ENCODE data around the gene SIPA1L3. TPM values are rescaled to one million over a fixed set of nuclear protein-coding genes. Genes with fewer than 3 reads are reported as not detected.

The SIPA1L3 gene
- total RNA-seq, 1 donor from 2014 or later = 3.4 TPM

DNA sequence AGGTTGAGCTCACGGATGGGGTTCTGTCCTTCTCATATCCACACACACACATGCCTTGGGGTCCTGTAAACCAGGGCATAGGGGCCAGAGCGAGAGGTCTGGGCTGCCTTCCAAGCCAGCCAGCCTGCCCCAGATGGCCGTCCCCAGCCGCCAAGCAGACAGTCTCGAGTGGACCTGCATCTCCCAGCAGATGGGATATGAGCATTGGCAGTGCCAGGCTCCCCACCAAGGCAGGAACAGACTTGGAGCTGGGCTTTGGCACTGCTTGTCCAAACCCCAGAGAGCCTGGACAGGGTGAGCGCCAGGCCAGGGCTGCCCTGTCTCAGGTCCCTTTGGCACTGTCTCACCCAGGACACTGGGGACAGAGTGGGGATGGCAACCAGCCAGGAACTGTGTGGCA lies 186.6 kb downstream of the SIPA1L3 start:
- Histone ChIP-seq H3K36me3 (ENCODE audit: control insufficient read depth, insufficient read depth, low read length) (peaks cover 2% of the 10 kb centered on the region), H3K4me3 (ENCODE audit: low read depth, low read length) (no peak overlapping the region), H3K27me3 (ENCODE audit: control insufficient read depth, insufficient read depth, low read length) (no peaks in the 10 kb centered on the region)
- DNase-seq (ENCODE audit: low read depth) (no peak), FAIRE-seq (no peak)
- TF ChIP-seq, protein P1, sequence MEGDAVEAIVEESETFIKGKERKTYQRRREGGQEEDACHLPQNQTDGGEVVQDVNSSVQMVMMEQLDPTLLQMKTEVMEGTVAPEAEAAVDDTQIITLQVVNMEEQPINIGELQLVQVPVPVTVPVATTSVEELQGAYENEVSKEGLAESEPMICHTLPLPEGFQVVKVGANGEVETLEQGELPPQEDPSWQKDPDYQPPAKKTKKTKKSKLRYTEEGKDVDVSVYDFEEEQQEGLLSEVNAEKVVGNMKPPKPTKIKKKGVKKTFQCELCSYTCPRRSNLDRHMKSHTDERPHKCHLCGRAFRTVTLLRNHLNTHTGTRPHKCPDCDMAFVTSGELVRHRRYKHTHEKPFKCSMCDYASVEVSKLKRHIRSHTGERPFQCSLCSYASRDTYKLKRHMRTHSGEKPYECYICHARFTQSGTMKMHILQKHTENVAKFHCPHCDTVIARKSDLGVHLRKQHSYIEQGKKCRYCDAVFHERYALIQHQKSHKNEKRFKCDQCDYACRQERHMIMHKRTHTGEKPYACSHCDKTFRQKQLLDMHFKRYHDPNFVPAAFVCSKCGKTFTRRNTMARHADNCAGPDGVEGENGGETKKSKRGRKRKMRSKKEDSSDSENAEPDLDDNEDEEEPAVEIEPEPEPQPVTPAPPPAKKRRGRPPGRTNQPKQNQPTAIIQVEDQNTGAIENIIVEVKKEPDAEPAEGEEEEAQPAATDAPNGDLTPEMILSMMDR (IDR thresholded peaks at IDR 0.05; ENCODE audit: insufficient read depth, low read length, severe bottlenecking) = no peak

DNA sequence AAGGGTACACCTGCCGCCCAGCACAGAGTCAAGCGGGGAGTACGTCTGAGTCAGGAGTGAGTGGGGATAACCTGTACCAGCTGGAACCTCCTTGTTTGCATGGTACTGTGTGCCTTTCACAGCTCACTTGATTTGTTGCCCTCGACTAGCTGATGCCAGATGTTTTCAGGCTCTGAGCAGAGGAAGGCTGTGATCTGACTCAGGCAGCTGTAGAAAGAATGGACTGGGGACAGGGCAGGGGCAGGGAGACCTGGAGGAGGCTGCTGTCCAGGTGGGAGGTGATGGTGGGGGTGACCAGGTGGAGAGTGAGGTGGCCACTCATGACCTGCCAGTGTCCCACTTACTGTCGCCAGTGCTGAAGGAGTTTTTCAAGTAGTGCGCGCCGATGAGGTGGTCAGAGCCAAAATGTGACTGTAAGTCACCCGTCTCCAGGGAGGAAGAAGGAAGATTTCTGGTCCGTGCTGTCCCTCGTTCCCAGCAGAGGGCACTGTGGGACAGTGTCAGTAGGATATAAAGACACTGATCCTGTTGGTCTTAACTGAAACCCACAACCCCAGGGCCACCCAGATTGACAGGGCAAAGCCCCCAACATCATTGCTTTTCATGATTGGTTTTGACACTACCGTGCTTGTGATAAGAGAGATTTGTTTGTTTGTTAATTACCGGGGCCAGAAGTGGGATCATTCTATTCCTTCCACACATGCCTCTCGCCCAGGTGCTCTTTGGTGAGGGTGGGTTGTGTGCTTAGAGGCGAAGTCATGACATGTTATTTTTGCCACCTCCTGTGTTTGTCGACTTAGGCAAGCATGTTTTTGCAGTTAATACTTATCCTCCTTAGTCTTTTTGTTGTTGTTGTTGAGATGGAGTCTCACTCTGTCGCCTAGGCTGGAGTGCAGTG lies 188.7 kb downstream of the SIPA1L3 start:
- peak; percentile 52 for FAIRE-seq
- TF ChIP-seq, protein P1 (IDR thresholded peaks at IDR 0.05; ENCODE audit: insufficient read depth, low read length, severe bottlenecking) = peak; percentile 80
- H3K27me3 ChIP-seq (ENCODE audit: control insufficient read depth, insufficient read depth, low read length) = no peaks in the 10 kb centered on the region
- H3K4me3 ChIP-seq (ENCODE audit: low read depth, low read length) = no peak overlapping the region
- peaks cover 10% of the 10 kb centered on the region for H3K36me3 ChIP-seq (ENCODE audit: control insufficient read depth, insufficient read depth, low read length)
- peak; percentile 61 for DNase-seq (ENCODE audit: low read depth)

DNA sequence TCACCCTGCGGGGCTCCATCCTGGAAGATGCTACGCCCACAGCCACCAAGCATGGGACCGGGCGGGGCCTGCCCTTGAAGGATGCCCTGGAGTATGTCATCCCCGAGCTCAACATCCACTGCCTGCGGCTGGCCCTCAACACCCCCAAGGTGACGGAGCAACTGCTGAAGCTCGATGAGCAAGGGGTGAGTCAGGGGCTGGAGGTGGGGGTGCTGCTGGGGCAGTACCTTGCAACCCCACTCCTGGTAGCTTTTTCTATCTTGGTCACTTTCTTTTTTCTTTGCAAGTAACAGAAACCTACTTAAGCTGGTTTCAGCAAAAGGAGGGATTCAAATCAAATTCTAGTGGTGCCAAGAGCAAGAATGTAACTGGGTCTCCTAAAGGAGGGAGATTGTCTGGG lies 193.0 kb downstream of the SIPA1L3 start:
- FAIRE-seq (no peak), DNase-seq (ENCODE audit: low read depth) (no peak)
- TF ChIP-seq, protein P1 (IDR thresholded peaks at IDR 0.05; ENCODE audit: insufficient read depth, low read length, severe bottlenecking) = no peak
- Histone ChIP-seq H3K4me3 (ENCODE audit: low read depth, low read length) (no peak overlapping the region), H3K36me3 (ENCODE audit: control insufficient read depth, insufficient read depth, low read length) (peaks cover 8% of the 10 kb centered on the region), H3K27me3 (ENCODE audit: control insufficient read depth, insufficient read depth, low read length) (no peaks in the 10 kb centered on the region)

DNA sequence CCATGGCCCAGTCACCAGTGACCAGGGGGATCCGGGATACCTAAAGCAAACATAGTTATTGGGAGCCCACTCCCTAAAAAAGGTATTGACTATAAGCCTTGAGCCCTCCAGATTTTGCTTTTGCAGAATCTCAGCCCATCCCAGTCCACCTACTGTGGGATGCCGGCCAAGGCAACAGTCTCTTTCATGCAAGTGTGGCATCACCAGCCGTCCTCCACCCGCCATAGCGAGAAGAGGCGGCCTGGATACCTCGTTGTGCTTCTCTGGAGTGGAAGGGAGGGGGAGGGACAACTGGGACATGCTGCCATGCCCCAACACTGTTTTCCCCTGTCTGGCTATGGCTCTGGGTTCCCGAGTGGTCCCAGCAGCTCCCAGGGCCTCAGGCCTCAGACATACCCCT lies 193.6 kb downstream of the SIPA1L3 start:
- no peaks in the 10 kb centered on the region for H3K27me3 ChIP-seq (ENCODE audit: control insufficient read depth, insufficient read depth, low read length)
- peaks cover 8% of the 10 kb centered on the region for H3K36me3 ChIP-seq (ENCODE audit: control insufficient read depth, insufficient read depth, low read length)
- no peak overlapping the region for H3K4me3 ChIP-seq (ENCODE audit: low read depth, low read length)
- FAIRE-seq = no peak
- TF ChIP-seq, protein P1 (IDR thresholded peaks at IDR 0.05; ENCODE audit: insufficient read depth, low read length, severe bottlenecking) = no peak
- DNase-seq (ENCODE audit: low read depth) = no peak

DNA sequence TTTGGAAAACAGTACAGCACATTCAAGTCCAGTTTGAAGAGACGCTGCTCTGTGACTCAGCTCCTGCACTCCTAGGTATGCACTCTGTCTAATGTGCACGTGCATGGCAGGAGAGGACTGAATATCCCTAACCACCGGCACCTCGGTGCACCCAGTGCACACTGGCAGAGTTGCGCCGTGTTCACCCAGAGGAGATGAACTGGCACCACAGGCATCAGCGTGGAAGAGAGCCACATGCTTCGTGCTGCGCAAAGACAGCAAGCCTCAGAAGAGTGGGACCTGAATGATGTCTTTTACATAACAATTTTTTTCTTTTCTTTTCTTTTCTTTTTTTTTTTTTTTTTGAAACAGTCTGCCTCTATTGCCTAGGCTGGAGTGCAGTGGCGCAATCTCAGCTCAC lies 194.7 kb downstream of the SIPA1L3 start:
- Histone ChIP-seq H3K4me3 (ENCODE audit: low read depth, low read length) (no peak overlapping the region), H3K36me3 (ENCODE audit: control insufficient read depth, insufficient read depth, low read length) (peaks cover 10% of the 10 kb centered on the region), H3K27me3 (ENCODE audit: control insufficient read depth, insufficient read depth, low read length) (no peaks in the 10 kb centered on the region)
- TF ChIP-seq, protein P1 (IDR thresholded peaks at IDR 0.05; ENCODE audit: insufficient read depth, low read length, severe bottlenecking) = no peak
- FAIRE-seq (no peak), DNase-seq (ENCODE audit: low read depth) (no peak)
